Measurements from ENCODE around the gene BTBD19.
"Not testable (repeated sequence)": the region's sequence is repeated elsewhere in the genome, so short reads cannot be mapped to it uniquely, and the experiment has no call there.

BTBD19 gene

GRCh38 chr1:44808938-44809917 lies 905 bp downstream of the BTBD19 start:
- DNase-seq (ENCODE audit: low read depth), result peak; percentile 78

DNA sequence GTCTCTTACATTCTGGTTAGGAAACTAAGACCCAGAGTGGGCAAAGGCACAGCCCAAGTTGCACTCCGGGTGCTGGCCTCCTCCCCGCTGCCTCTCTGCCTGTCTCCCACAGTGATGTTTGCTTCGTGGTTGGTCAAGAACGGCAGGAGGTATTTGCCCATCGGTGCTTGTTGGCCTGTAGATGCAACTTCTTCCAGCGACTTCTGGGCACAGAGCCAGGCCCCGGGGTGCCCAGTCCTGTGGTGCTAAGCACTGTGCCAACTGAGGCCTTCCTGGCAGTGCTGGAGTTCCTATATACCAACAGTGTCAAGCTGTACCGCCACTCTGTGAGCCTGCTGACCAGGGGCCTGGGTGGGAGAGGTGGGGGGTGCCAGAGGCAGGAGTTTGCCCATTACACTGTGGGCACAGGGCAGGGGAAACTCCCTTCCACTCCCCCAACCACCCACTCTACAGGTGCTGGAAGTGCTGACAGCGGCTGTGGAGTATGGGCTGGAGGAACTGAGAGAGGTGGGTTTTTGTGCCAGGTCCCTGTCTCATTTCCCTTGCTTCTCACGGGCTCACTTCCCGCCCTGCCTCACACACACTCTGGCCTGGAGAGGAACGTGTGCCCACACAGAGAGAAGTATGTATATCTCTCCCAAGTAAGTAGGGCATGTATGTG lies 1.9 kb downstream of the BTBD19 start:
- no peak for DNase-seq (ENCODE audit: low read depth)

DNA sequence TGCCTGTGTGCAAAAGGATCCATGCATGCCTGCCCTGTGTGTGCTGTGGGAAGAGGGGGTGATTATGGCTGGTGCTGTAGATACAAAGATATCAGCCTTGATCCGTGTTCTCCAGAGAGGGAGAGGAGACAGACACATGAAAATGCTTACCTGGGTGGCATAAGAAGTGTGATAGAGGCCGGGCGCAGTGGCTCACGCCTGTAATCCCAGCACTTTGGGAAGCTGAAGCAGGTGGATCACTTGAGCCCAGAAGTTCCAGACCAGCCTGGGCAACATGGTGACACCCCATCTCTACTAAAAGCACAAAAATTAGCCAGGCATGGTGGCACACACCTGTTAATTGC lies 2.4 kb downstream of the BTBD19 start:
- not testable (repeated sequence) for DNase-seq (ENCODE audit: low read depth)

GRCh38 chr1:44811234-44811633 lies 2.9 kb downstream of the BTBD19 start:
- DNase-seq (ENCODE audit: low read depth), result no peak

GRCh38 chr1:44812822-44813543 lies 4.7 kb downstream of the BTBD19 start:
- DNase-seq (ENCODE audit: low read depth), result no peak

DNA sequence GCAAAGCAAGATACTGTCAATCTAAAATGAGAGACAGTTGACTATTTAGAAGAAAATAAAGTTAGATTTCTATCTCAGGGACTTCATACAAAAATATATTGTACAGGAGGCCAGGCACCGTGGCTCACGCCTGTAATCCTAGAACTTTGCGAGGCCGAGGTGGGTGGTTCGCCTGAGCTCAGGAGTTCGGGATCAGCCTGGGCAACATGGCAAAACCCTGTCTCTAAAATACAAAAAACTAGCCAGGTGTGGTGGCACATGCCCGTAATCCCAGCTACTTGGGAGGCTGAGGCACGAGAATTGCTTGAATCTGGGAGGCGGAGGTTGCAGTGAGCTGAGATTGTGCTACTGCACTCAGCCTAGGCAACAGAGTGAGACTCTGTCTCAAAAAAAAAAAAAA lies 7.6 kb downstream of the BTBD19 start:
- not testable (repeated sequence) for DNase-seq (ENCODE audit: low read depth)

DNA sequence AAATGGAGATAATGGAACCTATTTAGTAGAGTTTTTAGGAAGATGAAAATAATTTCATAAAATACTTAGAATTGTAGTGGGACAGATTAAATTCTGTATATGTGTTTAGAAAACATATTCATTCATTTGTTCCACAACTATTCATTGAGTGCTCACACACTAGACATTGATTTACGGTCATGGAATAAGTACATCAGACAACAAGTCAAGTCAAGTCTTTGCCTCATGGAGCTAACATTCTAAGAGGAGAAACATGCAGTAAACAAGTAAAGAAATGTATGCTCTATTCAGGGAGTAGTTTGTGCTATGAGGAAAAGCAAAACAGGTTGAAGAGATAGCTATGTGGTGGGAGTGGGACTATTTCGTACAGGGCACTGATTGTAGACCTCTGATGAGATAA lies 9.0 kb downstream of the BTBD19 start:
- no peak for DNase-seq (ENCODE audit: low read depth)

DNA sequence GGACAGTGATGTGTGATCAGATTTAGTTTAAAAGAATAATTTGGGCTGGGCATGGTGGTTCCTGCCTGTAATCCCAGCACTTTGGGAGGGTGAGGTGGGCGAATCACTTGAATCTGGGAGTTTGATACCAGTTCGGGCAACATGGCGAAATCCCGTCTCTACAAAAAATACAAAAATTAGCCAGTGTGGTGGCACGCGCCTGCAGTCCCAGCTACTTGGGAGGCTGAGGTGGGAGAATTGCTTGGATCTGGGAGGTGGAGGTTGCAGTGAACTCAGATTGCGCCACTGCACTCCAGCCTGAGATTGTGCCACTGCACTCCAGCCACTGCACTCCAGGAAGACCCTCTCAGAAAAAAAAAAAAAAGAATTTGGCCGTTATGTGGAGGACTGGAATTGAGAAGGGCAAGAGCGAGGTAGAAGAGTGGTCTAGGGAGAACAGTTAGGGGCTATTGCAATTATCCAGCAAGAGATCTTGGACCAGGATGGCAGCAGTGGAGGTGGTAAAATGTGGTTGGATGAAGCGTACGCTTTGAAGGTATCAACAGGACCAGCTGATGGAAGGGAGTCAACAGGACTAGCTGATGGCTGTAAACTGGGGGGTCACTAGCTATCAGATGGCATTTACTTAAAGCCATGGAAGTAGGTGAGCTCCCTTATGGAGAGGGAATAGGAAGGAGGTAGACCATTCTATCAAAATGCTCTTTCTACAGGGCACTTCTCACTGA lies 9.6 kb downstream of the BTBD19 start:
- DNase-seq (ENCODE audit: low read depth), result no peak

DNA sequence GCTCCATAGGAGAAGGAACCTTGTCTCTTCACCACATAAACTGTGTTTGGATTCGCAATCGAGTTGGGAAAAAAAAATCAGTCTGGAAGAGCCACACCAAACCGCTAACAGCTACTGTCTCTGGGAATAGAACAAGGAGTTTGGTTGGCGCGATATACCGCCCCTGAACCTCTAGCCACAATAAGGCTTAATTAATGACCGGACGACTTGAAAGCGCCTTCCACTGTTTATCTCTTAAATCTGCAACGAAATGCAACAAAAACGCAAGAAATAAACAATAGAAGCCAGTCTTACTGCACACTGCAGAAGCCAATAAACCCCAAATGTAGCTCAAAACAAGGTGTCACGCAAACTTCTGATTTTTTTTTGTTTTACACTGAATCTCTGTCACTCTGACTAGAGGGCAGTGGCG lies 10.9 kb downstream of the BTBD19 start:
- no peak for DNase-seq (ENCODE audit: low read depth)

DNA sequence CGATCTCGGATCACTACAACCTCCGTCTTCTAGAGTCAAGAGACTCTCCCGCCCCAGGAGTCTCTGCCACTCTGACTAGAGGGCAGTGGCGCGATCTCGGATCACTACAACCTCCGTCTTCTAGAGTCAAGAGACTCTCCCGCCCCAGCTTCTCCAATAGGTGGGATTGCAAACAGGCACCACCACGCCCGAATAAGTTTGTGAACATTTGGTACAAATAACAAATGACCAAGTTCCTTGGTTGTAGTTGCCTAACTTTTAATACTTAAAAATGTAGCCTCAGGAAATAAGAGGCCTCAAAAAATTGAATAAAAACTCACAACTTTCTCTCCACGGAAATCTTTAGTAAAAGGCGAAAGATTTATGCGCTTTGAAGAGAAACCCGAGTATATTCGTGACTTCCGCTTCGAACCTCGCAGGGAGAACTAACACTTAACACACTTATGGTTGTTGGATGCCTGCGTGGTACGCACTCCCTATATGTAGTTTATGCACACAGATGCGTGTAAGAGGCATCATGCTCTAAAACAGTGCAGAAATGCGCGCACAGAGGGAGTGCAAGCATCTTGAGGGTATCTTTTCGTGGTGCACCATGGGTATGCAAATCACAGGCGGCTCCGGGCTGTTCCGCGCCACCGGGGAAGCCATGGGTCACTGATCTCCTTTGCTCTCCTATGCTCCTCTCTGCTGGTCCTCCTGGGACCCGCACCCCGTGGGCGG lies 11.4 kb downstream of the BTBD19 start:
- DNase-seq (ENCODE audit: low read depth), result peak; percentile 70

DNA sequence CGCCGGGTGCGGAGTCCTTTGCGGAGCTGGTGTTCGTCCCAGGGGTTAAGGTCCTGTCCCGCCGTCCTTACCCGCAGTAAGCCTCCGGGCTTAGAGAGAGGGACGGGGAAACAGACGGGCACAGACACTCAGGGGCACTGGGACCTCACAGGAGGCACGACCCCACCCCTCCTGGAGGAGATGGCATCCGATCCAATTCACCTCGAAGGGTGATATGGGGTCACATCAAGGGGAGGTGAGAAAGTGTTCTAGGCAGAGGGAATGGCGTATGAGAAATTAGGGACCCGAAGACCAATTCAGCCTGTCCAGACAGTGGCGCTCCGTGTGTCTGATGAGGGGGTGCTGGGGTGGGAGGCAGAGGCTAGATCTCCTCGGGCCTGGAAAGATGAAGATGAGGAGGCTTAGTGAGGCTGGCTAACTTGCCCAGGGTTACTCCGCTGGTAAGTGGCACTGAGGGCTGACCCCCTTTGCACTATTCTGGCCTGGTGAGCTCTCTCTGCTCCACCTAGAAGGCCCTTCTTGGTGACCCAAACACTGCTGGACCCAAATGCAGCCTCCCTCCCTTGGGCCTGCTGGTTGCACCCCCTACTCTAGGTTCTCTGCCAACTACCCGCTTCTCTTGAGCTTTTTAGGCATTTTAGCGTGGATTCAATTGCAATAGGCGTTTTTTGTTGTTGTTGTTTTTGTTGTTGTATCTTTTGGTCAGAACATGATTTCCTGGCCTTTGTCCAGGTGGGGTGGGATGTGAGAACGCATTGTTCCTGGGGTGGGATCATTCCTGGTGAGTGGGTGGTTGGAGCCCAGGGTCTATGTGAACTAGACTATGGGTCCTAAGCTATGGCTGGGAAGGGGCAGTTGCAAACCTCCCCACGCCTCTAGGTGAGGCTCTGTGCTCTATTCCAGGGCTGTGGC lies 12.3 kb downstream of the BTBD19 start:
- no peak for DNase-seq (ENCODE audit: low read depth)

GRCh38 chr1:44821240-44821715 lies 13.0 kb downstream of the BTBD19 start:
- no peak for DNase-seq (ENCODE audit: low read depth)

- DNase-seq (ENCODE audit: low read depth), result no peak
These were observed 13.9 kb downstream of the BTBD19 start for GRCh38 chr1:44822131-44822701.

DNA sequence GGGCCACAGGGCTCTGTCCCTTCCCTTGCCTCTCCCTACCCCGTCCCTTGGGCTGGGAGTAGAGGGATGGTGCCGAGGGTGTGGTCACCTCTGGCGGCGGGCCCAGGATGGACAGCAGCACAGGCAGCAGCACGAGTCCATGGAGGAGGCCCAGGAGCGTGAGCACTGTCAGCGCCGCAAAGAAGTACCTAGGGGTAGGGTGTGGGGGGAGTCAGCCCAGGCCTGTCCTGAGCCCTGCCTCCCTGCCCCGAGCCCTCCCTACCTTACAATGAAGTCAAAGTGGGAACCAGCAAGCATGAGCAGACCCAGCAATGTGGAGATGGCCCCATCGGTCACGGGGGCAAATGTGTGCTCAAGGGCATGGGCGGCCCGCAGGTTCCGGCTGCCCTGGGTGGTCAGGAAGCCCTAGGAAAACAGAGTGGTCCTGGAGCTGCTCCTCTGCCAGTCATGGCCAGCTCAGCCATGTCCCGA lies 14.7 kb downstream of the BTBD19 start:
- DNase-seq (ENCODE audit: low read depth), result no peak

DNA sequence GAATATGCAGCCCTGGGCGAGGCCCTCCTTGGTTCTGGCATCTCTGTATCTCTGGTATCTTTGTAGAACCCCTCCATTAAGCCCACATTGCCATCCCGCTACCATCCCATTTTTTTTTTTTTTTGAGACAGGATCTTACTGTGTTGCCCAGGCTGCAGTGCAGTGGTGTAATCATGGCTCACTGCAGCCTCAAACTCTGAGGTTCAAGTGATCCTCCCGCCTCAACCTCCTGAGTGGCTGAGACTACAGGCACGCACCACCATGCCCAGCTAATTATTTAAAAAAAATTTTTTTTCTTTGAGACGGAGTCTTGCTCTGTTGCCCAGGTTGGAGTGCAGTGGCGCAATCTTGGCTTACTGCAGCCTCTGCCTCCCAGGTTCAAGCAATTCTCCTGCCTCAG lies 16.1 kb downstream of the BTBD19 start:
- DNase-seq (ENCODE audit: low read depth), result not testable (repeated sequence)

DNA sequence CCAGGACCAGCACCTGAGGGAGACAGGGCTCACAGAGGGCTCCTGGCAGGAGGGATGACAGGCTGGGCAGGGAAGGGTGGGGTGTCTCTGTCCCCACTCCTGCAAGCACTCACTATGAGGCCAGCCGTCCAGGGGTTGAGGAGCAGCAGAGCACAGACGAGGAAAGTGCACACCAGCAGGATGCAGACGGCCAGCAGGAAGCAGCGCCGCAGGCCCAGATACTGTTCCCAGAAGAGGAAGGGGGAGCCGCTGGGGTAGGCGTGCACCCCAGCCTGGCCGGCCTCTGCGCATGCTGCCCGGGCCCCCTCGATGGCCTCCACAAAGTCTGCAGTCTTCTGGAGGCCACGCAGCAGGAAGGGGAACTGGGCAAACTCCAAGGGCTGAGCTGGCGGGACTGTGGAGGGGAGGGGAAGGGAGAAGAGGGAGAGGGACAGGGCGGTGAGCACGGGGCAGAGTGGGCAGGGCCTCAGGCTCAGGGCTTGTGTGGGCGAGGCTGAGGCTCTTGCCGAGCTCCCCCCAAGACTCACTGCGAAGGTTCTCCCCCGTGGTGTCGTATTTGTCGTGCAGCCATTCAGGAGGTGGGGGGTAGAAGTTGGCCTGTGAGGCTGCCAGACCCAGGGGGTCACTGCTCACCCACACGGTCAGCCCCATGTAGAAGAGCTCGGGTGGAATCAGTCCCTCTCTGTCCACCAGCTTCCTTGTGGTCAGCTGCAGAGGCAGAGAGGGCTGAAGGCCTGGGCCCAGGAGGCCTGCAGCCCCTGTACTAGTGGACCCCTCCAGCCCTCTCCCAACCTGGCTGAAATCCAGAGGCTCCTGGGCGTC lies 18.3 kb downstream of the BTBD19 start:
- no peak for DNase-seq (ENCODE audit: low read depth)

DNA sequence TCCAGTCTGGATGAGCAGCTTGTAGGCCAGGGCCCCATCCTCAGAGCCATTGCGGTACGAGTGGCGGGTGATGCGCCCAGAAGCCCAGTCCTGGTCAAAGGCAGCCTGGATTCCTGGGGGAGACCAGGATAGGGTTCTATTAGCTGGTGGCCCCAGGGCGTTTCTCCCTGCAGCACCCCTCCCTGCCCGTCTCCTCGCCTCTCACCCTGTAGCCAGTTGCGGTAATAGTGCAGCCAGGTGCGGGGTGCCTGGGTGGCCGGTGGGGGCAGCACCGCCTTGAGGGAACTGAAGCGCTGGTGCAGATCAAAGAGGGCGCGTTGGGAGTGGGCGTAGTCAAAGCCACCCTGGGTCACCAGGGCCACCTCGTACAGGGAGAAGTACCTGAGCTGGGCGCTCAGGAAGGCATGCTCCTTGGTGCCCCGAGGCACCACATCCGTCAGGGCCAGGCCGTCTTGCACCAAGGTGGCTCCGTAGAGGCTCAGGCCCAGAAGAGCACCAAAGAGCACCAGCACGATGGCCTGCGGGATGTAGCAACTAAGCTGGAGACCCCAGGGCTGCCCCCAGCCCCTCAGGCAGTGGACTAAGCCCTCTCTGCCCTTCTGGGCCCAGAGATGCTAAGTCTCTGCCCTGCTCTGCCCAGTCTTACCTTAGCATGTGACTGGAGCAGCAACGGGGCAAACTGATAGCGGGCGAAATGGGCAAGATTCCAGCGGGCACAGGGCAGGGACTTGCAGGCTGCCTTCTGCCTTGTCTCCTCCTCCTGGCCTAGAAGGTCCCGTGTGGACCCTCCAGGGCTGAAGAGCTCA lies 19.1 kb downstream of the BTBD19 start:
- DNase-seq (ENCODE audit: low read depth), result no peak
